GM19452 (cell line): ENCODE results near the gene IMPG2.
"Not testable (repeated sequence)": the region's sequence is repeated elsewhere in the genome, so short reads cannot be mapped to it uniquely, and the experiment has no call there.

Experiments
- ATAC-seq: cut with Tn5 transposase; IDR thresholded peaks from one replicate; pipeline ENCODE4 v1.9.1; 2021; ENCODE audit not compliant: unreplicated experiment

Gene IMPG2

DNA sequence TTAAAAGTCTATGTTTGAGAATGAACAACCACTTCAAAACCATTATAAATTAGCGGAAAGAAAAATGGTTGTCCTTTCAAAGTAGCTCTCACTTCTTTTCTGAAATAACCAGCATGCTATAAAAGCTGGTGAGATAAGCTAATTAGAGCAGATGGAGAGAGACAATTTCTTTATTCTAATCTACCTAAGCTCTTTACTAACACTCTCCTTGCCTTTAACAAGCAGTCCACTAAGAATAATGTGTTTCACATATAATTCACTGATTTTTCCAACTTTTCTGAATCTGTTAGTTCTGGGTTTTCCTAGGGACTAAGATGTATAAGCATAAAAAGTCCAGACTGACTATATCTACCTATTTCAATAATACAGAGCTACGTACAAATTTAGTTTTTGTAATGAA is at the start of gene IMPG2:
TSS of gene IMPG2 (minus strand) at position 101 of the 400 bp plus-strand sequence. CDS start 203 bp downstream, outside the sequence.
- ATAC-seq, result no peak

DNA sequence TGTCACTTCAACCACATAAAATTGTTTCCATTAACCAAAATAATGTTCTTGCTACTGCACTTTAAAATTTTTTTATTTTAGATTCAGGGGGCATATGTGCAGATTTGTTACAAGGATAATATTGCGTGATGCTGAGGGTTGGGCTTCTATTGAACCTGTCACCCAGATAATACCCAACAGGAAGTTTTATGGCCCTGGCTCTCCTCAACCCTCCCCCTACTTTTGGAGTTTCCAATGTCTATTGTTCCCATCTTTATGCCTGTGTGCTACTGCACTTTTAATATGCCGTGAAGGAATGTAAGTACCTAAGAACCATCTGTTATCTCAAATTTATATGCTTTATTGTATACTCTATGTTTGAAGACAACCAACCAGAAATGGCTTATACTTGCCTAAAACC is 42.0 kb upstream of the IMPG2 start:
- ATAC-seq, result no peak

- no peak for ATAC-seq
Observed at GRCh38 chr3:101351829-101352228, 31.5 kb upstream of the IMPG2 start.

- ATAC-seq, result no peak
Observed at GRCh38 chr3:101340591-101340990, 20.2 kb upstream of the IMPG2 start.

DNA sequence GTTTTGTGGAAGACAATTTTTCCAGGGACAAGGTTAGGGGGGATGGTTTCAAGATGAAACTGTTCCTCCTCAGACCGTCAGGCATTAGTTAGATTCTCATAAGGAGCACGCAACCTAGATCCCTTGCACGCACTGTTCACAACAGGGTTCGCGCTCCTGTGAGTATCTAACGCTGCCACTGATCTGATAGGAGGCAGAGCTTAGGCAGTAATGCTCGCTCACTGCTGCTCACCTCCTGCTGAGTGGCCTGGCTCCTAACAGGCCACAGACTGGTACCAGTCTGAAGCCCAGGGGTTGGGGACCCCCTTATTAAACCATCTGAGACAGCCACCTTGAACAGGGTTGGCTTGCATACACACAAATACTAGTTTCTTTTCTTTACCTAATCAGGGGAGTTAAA is 13.5 kb upstream of the IMPG2 start:
- ATAC-seq, result no peak

GRCh38 chr3:101329016-101329673 is 8.8 kb upstream of the IMPG2 start:
- ATAC-seq, result no peak

- ATAC-seq, result no peak
Observed at GRCh38 chr3:101325393-101326134, 5.2 kb upstream of the IMPG2 start.

- ATAC-seq, result no peak
Observed at GRCh38 chr3:101319531-101319930, 844 bp downstream of the IMPG2 start.

DNA sequence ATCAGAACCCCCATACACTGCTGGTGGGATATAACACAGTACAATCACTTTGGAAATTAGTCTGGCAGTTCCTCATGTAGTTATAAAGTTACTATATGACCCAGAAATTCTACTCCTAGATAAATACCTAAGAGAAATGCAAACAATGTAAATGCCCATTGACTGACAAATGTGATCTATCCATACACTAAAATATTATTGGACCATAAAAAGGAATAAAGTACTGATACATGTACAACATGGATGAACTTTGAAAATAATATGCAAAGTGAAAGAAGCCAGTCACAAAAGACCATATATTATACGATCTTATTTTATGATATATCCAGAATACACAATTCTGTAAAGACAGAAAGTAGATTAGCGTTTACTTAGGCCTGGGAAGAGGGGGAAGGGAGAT is 7.8 kb downstream of the IMPG2 start:
- no peak for ATAC-seq

- ATAC-seq, result no peak
Observed at GRCh38 chr3:101311676-101312075, 8.7 kb downstream of the IMPG2 start.

- ATAC-seq, result no peak
Observed at GRCh38 chr3:101310978-101311375, 9.4 kb downstream of the IMPG2 start.

DNA sequence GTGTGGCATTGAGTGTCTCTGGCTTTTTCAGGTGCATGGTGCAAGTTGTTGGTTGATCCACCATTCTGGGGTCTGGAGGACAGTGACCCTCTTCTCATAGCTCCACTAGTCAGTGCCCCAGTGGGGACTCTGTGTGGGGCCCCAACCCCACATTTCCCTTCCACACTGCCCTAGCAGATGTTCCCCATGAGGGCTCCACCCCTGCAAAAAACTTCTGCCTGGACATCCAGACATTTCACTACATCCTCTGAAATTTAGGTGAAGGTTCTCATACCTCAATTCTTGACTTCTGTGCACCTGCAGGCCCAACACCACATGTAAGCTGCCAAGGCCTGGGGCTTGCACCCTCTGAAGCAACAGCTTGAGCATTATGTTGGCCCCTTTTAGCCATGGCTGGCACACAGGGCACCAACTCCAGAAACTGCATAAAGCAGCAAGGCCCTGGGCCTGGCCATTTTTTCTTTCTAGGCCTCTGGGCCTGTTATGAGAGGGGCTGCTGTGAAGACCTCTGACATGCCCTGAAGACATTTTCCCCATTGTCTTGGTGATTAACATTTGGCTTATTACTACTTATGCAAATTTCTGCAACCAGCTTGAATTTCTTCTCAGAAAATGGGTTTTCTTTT is 12.1 kb downstream of the IMPG2 start:
- not testable (repeated sequence) for ATAC-seq

DNA sequence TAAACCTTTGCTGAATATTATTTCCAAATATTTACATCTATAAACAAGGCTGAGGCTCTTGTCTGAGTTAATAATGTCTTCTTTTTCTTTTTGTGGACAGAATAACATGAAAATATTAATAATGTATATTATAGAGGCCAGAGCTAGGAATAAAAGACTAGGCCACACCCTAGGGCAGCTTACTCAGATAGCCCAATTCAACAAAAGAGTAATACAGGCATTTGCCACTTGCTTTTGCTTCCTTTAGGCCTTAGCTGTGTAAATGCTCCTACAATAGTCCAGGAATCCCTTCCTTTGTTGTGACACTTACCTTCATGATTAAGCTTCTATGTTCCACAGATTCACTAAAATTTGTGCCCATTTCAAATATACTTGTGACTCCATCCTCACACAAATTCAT is 16.5 kb downstream of the IMPG2 start:
- ATAC-seq, result no peak

GRCh38 chr3:101303089-101303731 is 17.2 kb downstream of the IMPG2 start:
- ATAC-seq, result no peak

DNA sequence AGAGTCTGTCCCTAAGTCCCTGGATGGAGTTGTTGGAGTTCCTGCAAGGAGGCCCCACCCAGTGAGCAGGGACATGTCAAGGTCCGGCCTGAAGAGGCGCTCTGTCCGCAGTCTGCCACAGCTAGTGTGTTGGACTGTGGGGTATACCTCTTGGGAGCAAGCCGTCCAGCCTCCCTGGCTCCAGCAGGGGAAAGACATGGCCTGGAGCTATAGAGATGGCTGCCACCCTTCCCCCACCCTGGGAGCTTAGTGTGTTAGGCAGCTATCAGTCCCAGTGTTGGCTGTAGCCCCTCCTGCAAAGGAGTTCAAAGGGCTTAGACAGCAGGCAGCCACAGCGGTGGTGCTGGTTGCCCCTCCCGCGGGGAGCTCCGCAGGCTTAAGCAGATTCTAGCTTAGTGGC is 20.3 kb downstream of the IMPG2 start:
- ATAC-seq, result no peak

DNA sequence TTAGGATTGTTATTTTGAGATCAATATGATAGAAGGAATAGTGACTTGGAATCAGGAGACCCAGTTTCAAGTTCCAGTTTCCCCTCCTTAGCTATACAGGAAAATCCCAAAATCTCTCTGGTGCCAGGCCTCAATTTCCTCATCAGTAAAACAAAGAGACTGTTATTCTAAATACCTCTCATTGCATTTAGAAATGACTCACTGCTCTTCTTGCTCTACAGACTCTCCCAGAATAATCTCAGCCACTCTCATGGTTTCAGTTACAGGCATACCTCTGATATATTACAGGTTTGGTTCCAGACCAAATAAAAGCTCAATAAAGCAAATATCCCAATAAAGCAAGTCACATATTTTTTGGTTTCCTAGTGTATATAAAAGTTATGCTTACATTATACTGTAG is 28.3 kb downstream of the IMPG2 start:
- ATAC-seq, result no peak

GRCh38 chr3:101288294-101288693 is 32.1 kb downstream of the IMPG2 start:
- no peak for ATAC-seq

- no peak for ATAC-seq
Observed at GRCh38 chr3:101284757-101285156, 35.6 kb downstream of the IMPG2 start.

- no peak for ATAC-seq
Observed at GRCh38 chr3:101281521-101282030, 38.8 kb downstream of the IMPG2 start.

DNA sequence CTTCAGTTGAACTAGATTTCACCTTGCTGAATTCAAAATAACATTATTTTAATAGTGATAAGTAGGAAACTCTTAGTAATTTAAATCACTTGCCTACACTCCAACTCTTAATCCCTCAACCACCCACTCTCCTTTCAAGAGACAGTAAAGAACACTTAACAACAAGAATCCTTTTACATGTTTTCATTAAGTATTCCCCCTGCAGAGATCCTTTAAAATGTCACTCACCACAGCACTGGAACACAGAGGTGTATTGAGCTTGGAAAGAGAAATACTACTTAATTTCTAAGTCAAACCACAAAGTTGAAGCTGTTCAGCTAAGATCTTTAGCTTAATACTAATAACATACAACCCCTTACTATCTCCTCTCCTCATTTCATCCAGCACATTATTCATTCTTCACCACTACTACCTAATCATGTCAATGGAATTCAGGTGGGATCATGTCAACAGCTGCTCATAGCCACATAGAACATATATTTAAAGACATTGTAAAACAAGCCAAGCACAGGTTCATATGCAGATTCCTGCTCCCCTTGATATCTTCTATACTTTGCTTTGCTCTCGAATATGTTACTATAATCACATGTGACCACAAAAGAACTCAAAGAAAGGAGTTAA is 40.5 kb downstream of the IMPG2 start:
- no peak for ATAC-seq

GRCh38 chr3:101279162-101279561 is 41.2 kb downstream of the IMPG2 start:
- no peak for ATAC-seq
